HUDEP-2 (cell line): ENCODE data around the gene VSTM2L.
"Not testable (repeated sequence)": the region's sequence is repeated elsewhere in the genome, so short reads cannot be mapped to it uniquely, and the experiment has no call there.

ENCODE experiments used
- DNase-seq, 76 experiments: peaks; one replicate each; lab custom pipeline; 2025; ENCODE audit not compliant: unreplicated experiment in 76 of 76; lab: John Stamatoyannopoulos, UW

The VSTM2L gene

GRCh38 chr20:37902504-37903313 is at the start of gene VSTM2L:
TSS of gene VSTM2L (plus strand) at chr20:37903127. CDS start at chr20:37903351, 224 bp downstream.
- peak in 17 of 76 experiments; percentile 2 to 32 (median 10) for DNase-seq

DNA sequence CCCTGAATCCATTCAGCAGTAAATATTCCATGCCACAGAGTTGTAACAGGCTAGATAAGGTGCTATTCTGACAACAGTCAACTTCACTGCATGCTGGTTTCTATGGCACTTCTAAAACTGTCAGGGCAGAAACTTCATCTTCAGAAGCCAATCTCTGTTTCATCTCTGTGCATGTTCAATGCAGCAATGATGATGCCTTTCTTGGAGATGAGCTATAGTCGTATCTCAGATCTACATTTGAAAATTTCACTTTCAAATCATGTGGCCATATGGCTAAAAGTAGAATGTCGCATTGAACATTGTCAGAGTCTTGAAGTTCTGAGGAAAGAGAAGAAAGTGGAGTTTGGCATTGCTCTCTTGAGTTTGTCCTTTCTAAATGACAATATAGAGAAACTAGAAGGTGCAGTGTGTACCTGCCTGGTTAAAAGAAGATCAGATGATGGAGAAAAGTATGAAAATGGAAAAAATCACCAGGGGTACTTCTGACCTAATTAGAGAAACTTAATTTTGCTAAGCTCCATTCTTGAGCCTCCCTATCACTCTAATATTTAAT is 49.0 kb upstream of the VSTM2L start:
- no peak for DNase-seq

DNA sequence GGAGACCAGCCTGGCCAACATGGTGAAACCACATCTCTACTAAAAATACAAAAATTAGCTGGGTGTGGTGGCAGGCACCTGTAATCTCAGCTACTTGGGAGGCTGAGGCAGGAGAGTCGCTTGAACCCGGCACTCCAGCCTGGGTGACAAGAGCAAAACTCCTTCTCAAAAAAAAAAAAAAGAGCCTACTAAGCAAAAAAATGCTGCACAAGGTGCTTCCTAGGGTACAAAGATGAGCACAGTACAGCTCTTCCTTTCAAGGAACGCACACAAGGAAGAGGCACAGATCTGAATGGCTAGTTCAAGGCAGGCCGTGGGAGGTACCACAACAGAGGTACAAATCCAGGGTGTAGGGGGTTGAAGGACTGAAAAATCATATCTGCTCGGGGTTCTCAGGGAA is 46.9 kb upstream of the VSTM2L start:
- DNase-seq, result not testable (repeated sequence)

DNA sequence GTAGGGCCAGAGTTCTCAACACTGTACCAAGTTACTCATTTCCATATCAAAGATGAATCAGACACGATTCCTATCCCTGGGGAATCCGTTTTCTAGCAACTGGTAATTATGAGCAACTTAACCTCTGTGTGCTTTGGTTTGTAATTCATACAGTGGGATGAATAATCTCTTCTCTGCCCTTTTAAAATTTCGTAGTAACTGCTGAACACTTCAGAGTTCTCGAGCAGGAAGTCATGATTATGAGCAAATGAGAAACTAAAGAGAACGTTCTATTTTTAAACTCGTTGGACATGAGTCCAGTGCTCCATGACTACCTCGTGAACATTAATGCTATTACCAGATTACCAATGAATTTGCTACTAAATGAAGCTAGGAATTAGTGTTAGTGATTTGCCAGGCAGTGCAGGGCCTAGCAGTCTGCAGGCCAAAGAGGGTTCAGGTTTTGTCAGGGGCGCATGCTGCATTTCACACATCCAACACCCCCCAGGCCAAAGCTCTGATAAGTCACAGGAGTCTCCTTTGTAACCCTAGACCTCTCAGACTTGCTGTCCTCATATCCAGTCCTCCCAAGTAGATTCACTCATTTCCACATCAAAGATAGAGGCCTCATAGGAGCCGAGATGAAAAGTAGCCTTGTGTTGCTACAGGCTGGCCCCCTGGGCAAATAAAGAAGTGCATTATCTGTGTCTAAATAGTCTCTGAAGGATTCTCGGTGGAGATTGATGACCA is 45.8 kb upstream of the VSTM2L start:
- no peak for DNase-seq

DNA sequence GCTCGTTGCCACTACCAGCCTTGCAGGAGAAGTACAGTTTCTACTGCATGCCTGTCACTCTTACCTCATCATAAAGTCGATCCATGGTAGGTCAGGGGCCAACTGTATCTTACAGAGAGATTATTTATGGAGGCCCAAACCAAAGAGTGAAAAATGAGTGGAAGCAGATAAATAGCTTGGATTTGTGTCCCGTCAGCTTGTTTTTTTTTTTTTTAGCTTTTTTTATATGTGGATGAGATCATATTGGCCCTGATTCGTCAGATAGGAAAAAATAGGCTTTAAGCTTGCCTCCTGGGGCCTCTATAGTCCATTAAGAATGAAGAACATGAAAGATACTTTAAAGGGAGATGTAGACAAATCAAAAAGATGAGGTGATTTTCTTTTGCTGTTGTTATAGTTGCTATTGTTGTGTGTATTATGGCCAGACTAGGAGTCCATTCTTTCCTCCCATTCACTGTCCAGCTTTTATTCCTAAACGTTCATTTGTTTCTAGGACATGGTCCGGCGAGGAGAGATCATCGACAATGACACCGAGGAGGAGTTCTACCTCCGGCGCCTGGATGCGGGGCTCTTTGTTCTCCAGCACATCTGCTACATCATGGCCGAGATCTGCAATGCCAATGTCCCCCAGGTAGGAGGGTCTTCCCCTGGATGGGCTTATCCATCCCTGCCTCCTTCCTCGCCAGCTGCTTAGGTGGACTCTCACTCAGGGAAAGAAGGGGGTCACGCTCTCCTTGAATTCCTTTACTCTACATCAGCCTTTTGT is 43.3 kb upstream of the VSTM2L start:
- no peak for DNase-seq

GRCh38 chr20:37863289-37863688 is 39.6 kb upstream of the VSTM2L start:
- no peak for DNase-seq

- no peak for DNase-seq
Measured at GRCh38 chr20:37864298-37864697, 38.6 kb upstream of the VSTM2L start.

DNA sequence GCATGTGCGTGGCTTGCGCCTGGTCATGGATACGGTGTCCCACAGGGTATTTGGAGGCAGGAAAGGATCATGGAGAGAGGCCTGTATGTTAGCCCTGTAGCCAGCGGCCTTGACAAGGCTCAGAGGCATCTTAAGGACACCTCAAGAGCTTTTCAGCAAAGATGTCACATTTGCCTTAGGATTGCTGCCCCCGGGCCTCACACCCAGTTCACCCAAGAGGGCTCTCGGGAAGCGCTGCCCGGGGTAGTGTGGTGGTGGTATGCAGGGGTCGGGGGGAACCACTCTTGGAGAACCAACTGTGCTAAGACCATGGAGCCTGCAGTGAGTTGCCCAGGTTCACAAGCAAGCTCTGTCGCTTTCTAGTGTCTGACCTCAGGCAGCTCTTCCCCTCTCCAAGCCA is 36.9 kb upstream of the VSTM2L start:
- no peak for DNase-seq

DNA sequence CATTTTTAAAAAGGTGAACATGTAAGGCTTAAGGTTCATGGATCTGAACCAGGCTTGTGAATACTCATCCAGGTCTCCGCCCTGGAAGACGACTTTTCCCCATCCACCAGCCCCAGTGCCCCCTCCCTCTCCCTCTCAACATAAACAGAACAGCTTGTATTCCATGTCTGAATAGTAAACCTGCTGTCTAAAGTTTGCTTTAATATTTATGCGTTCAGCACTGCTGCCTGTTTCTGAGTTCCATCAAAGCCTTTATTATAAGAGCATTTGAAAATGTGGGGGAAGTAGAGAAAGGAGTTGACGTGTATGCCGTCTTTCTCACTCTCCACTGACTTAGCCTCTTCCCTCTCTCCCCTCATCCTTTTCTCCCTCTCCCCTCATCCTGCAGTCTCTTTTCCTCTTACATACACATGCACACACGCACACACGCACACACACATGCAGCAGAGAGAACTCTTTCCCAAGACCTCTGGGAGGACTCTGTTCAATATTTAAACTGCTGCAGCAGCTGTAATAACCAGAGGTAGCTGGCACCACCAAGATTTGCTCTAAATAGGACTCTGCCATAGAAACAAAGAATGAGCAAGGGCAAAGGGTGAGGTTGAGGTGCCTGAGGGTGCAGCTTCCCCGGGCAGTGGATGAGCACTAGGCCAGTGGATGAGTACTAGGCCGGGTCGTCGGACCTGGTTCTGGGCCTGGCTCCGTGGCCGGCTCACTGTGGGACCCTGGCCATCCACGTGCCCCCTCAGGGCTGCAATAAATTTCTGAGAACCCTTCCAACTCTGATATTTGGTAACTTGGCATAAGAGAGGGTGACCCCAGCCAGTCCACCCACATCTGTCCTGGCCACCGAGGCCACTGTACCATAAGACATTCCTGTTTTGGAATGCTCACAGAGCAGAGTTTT is 35.4 kb upstream of the VSTM2L start:
- no peak for DNase-seq

DNA sequence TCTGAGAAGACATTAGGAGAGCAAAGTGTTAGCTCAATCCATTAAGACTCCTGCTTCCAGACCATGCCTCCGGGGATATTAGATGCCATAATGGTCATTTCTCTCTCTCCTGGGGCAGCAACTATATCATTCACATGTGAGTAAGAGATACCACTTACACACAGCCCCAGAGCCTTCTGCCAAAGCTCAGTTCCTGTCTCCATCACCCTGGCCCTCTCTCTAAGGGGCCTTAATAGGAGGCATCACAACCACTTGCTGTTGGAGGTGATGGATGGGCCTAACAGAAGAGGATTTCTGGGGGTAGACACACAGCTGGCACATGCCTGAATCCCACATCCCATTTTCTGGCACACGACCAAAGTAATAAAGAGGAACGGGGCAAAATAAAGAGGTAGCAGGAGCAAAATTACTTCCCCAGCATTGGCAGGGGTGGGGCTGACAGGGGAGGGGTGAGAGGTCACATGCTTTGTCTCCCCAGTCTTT is 34.0 kb upstream of the VSTM2L start:
- DNase-seq, result no peak

DNA sequence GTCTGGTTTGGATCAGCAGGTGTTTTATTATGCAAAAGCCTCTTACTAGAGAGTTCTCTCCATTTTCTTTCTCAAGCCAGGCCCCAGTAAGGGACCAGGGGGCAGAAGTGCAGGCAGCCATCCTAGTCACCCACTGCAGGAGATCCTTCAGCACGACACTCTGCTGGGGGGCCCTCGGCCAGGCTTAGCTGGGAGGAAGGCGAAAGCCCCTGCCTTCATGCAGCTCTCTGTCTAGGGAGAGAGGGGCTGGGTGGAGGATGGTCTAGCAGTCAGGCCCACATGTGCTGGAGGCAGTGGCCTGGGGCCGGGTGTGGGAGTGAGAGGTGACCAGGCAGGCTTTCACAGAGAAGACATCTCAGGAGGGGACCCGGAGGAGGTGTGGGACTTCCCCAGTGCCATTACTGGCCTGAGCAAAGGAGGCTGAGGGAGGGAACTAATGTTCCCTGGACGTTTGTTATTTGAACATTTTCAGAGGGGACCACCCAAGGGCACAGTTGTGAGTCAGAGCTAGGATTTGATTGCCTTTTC is 33.5 kb upstream of the VSTM2L start:
- DNase-seq, result no peak

DNA sequence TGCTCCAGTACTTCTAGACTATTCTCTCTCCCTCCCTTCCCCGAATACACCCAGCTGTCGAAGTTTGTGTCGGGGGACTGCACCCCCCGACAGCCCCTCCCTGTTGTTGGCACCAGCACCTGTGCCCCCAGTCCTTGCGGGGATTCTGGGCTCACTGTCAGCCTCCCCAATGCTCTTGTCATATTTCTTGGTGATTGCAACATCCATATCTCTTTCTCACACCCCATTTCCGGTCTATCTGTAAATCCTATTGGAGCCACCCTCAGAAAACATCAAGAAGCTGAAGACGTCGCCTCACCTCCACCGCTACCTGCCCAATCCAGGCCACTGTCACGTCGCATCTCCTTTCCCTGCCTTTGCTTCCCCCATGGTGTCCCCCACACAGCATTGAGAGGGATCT is 32.6 kb upstream of the VSTM2L start:
- no peak for DNase-seq

- DNase-seq, result no peak
Measured at GRCh38 chr20:37871751-37872150, 31.2 kb upstream of the VSTM2L start.

- no peak for DNase-seq
Measured at GRCh38 chr20:37872161-37872560, 30.8 kb upstream of the VSTM2L start.

- no peak for DNase-seq
Measured at GRCh38 chr20:37873884-37874283, 29.0 kb upstream of the VSTM2L start.

GRCh38 chr20:37875460-37876175 is 27.3 kb upstream of the VSTM2L start:
- DNase-seq, result no peak

- DNase-seq, result no peak
Measured at GRCh38 chr20:37876863-37877262, 26.1 kb upstream of the VSTM2L start.

GRCh38 chr20:37877832-37878772 is 24.8 kb upstream of the VSTM2L start:
- DNase-seq, result no peak
